GM12891 (cell line): Measurements from ENCODE around the gene ACKR4.

ENCODE experiments used
- POLR2A ChIP-seq: IDR thresholded peaks from 2 replicates; pipeline ENCODE4 v1.6.1; 2011; ENCODE audit warnings: low read depth, low read length, control low read depth
- POLR2AphosphoS5 ChIP-seq: IDR thresholded peaks from 2 replicates; pipeline ENCODE4 v1.6.1; 2011; ENCODE audit warnings: low read depth, low read length, control low read depth

GRCh38 chr3:132624790-132625189 is 27.7 kb downstream of the ACKR4 start:
- no peak for TF ChIP-seq POLR2A
- TF ChIP-seq POLR2AphosphoS5: no peak
